ENCODE data around the gene EIF4G3.
"Not testable (repeated sequence)": the region's sequence is repeated elsewhere in the genome, so short reads cannot be mapped to it uniquely, and the experiment has no call there.

The EIF4G3 gene

DNA sequence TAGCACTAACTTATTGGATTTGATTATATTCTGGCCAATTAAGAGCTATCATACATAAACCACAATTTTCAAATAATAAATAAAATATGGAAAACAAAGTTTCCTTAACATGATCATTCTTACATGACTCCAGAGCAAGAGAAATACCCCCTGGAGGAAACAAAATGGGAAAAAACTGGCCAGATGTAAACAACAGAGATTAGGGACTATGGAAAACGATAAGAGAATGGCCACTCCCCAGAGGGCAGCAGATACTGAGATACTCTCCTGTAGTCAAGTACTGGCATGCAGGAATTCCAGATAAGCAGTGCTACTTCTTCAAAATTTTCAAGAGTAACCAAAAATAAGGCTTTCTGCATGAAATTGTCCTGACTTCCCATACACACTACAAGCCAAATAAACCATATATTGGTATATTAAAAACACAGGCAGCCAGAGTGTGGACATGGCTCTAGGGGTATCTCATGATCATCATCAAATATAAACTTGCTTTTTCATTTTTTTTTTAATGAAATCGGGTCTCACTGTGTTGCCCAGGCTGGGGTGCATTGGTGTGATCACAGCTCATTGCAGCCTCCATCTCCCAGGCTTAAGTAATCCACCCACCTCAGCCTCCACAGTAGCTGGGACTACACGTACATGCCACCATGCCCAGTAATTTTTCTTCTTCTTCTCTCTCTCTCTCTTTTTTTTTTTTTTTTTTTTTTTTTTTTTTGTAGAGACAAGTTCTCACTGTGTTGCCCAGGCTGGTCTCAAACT lies 118.5 kb downstream of the EIF4G3 start (continued):
- no peak for TF ChIP-seq SNAI2 (CRISPR knock-in tag; IDR thresholded peaks at IDR 0.05)
- TF ChIP-seq, protein P1, sequence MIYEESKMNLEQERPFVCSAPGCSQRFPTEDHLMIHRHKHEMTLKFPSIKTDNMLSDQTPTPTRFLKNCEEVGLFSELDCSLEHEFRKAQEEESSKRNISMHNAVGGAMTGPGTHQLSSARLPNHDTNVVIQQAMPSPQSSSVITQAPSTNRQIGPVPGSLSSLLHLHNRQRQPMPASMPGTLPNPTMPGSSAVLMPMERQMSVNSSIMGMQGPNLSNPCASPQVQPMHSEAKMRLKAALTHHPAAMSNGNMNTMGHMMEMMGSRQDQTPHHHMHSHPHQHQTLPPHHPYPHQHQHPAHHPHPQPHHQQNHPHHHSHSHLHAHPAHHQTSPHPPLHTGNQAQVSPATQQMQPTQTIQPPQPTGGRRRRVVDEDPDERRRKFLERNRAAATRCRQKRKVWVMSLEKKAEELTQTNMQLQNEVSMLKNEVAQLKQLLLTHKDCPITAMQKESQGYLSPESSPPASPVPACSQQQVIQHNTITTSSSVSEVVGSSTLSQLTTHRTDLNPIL (CRISPR knock-in tag; IDR thresholded peaks at IDR 0.05; ENCODE audit: low read depth) = no peak

DNA sequence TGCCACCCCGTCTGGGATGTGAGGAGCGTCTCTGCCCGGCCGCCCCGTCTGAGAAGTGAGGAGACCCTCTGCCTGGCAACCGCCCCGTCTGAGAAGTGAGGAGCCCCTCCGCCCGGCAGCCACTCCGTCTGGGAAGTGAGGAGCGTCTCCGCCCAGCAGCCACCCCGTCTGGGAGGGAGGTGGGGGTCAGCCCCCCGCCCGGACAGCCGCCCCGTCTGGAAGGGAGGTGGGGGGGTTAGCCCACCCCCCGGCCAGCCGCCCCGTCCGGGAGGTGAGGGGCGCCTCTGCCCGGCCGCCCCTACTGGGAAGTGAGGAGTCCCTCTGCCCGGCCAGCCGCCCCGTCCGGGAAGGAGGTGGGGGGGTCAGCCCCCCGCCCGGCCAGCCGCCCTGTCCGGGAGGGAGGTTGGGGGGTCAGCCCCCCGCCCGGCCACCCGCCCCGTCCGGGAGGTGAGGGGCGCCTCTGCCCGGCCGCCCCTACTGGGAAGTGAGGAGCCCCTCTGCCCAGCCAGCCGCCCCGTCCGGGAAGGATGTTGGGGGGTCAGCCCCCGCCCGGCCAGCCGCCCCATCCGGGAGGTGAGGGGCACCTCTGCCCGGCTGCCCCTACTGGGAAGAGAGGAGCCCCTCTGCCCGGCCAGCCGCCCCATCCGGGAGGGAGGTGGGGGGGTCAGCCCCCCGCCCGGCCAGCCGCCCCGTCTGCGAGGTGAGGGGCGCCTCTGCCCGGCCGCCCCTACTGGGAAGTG lies 123.3 kb downstream of the EIF4G3 start:
- not testable (repeated sequence) for ATAC-seq

DNA sequence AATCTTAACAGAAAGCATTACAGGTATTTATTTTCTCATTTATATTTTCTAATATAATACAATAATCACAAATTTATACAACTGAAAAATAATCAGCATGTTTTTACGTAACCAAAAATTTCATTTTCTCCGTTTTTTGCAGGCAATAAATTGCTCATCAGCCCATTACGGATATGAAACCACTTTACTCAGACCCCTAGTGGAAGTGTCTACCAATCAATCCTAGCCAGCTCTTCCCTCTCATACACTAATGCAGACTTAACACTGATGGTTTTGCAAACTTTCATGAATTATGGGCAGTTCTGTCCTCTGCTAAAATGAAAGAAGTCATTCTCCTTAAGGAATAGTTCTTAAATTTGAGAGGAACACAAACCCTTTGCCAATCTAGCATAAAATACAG lies 124.7 kb downstream of the EIF4G3 start:
- TF ChIP-seq ZFP30 (CRISPR knock-in tag; IDR thresholded peaks at IDR 0.05) (no peak), TOX (CRISPR knock-in tag; IDR thresholded peaks at IDR 0.05; ENCODE audit: borderline replicate concordance) (no peak), RARB (CRISPR knock-in tag; IDR thresholded peaks at IDR 0.05) (no peak), PPARA (CRISPR knock-in tag; IDR thresholded peaks at IDR 0.05; ENCODE audit: borderline replicate concordance) (no peak), ZFP3 (CRISPR knock-in tag; IDR thresholded peaks at IDR 0.05) (no peak), SNAI2 (CRISPR knock-in tag; IDR thresholded peaks at IDR 0.05) (no peak), ZC3H10 (CRISPR knock-in tag; IDR thresholded peaks at IDR 0.05) (no peak)
- TF ChIP-seq, protein P1 (CRISPR knock-in tag; IDR thresholded peaks at IDR 0.05; ENCODE audit: low read depth) = no peak
- no peak for ATAC-seq

DNA sequence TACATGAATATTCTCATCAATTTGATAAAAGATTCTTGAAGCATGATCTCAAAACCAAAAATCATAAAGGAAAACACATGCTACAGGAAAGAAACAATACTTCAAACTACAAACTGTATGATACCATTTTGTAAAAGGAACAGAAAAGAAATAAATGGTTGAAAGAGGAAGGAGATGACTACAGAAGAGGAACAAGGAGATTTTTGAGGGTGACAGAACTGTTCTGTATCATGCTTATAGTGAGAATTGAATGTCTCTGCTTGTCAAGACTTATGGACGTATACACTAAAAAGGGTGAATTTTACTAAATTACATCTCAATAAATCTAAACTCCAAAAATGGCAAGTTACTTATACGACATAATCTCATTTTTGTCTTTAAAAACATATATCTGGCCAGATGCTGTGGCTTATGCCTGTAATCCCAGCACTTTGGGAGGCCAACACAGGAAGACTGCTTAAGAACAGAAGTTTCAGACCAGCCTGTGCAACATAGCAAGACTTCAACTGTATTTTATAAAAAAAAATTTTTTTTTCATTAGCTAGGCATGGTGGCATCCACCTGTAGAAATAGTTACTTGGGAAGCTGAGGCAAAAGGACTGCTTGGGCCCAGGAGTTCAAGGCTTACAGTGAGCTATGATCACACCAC lies 125.4 kb downstream of the EIF4G3 start:
- TF ChIP-seq, protein P2, sequence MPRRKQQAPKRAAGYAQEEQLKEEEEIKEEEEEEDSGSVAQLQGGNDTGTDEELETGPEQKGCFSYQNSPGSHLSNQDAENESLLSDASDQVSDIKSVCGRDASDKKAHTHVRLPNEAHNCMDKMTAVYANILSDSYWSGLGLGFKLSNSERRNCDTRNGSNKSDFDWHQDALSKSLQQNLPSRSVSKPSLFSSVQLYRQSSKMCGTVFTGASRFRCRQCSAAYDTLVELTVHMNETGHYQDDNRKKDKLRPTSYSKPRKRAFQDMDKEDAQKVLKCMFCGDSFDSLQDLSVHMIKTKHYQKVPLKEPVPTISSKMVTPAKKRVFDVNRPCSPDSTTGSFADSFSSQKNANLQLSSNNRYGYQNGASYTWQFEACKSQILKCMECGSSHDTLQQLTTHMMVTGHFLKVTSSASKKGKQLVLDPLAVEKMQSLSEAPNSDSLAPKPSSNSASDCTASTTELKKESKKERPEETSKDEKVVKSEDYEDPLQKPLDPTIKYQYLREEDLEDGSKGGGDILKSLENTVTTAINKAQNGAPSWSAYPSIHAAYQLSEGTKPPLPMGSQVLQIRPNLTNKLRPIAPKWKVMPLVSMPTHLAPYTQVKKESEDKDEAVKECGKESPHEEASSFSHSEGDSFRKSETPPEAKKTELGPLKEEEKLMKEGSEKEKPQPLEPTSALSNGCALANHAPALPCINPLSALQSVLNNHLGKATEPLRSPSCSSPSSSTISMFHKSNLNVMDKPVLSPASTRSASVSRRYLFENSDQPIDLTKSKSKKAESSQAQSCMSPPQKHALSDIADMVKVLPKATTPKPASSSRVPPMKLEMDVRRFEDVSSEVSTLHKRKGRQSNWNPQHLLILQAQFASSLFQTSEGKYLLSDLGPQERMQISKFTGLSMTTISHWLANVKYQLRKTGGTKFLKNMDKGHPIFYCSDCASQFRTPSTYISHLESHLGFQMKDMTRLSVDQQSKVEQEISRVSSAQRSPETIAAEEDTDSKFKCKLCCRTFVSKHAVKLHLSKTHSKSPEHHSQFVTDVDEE (CRISPR knock-in tag; IDR thresholded peaks at IDR 0.05) = no peak
- no peak for TF ChIP-seq ZNF8 (CRISPR knock-in tag; IDR thresholded peaks at IDR 0.05)
- TF ChIP-seq GLIS3 (CRISPR knock-in tag; IDR thresholded peaks at IDR 0.05) = no peak
- no peak for ATAC-seq

DNA sequence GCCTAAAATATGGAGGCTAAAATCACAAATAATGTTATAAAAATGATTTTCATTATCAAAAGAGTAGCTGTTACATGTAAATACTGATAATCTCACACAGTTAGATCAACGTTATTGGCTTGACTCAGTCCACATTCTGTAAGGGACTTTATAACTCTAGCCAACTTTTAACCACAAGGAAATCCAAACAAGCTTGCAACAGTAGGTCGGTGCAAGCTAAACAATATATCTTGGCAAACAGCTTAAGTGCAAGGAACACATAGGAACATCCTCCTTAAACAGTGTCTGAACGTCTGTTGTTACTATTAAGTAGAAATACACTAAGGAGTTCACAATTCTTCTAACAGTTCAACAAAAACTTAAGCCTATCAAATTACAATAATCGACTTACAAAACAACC lies 126.7 kb downstream of the EIF4G3 start:
- ATAC-seq = no peak
- TF ChIP-seq, protein P1 (CRISPR knock-in tag; IDR thresholded peaks at IDR 0.05; ENCODE audit: low read depth) = no peak
- TF ChIP-seq TCF4 (CRISPR knock-in tag; IDR thresholded peaks at IDR 0.05; ENCODE audit: borderline replicate concordance) = no peak

DNA sequence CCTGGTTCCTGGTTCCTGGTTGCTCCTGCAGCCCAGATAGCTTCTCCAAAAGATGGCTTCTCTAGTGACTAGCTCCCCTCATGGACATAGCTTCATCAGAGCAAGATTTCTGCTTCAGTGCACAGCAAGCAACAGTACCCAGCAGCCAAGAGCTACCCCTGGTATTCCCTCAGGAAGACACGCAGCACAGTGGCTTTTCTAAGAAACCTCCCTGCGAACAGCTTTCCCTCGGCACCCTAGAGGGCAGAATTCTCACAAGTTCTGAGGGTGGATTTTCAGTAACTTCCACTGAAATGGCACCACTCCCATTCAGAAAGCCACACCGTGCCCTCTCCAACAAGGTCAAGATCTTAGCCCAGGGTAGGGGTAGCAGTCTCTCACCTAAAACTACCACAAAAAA lies 128.2 kb downstream of the EIF4G3 start:
- ATAC-seq = no peak

More for the DNA sequence above, 128.2 kb downstream of the EIF4G3 start:
- no peak for TF ChIP-seq BACH2 (CRISPR knock-in tag; IDR thresholded peaks at IDR 0.05; ENCODE audit: borderline replicate concordance)
- TF ChIP-seq ZFP3 (CRISPR knock-in tag; IDR thresholded peaks at IDR 0.05) = no peak
- TF ChIP-seq TOX (CRISPR knock-in tag; IDR thresholded peaks at IDR 0.05; ENCODE audit: borderline replicate concordance) = no peak
- TF ChIP-seq ZNF8 (CRISPR knock-in tag; IDR thresholded peaks at IDR 0.05) = no peak
- TF ChIP-seq ARNTL (CRISPR knock-in tag; IDR thresholded peaks at IDR 0.05; ENCODE audit: borderline replicate concordance, low read depth) = no peak
- no peak for TF ChIP-seq ZC3H10 (CRISPR knock-in tag; IDR thresholded peaks at IDR 0.05)
- TF ChIP-seq, protein P1 (CRISPR knock-in tag; IDR thresholded peaks at IDR 0.05; ENCODE audit: low read depth) = no peak
- TF ChIP-seq PPARA (CRISPR knock-in tag; IDR thresholded peaks at IDR 0.05; ENCODE audit: borderline replicate concordance) = no peak
- no peak for TF ChIP-seq OSR1 (CRISPR knock-in tag; IDR thresholded peaks at IDR 0.05)
